HG03039 (cell line): Measurements from ENCODE around the gene TTLL12.
"Not testable (repeated sequence)": the region's sequence is repeated elsewhere in the genome, so short reads cannot be mapped to it uniquely, and the experiment has no call there.

Source experiments
- ATAC-seq: cut with Tn5 transposase; IDR thresholded peaks from one replicate; pipeline ENCODE4 v1.9.1; 2021; ENCODE audit warnings: mild to moderate bottlenecking, moderate library complexity; ENCODE audit not compliant: unreplicated experiment

The TTLL12 gene

GRCh38 chr22:43157874-43158546 is 28.9 kb downstream of the TTLL12 start:
- no peak for ATAC-seq

GRCh38 chr22:43156413-43156812 is 30.5 kb downstream of the TTLL12 start:
- ATAC-seq: no peak

DNA sequence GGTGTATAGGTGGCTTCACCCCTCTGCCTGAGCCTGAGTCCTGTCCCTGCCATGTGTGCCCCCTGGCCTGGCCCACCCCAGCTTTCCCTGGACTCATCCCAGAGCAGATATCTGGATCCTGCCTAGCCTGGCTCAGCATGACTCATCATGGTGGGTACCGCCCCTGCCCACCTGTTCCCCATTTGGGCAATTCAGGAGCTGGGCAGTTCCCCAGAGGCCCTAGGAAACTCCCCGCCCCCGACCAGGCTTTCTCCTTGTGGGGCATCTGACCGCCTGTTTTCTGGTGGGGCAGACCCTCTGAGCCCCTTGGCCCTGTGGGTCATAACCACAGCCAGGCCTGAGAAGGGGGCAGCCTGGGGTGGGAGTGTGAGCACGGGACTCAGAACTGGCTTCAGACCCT is 31.1 kb downstream of the TTLL12 start:
- no peak for ATAC-seq

DNA sequence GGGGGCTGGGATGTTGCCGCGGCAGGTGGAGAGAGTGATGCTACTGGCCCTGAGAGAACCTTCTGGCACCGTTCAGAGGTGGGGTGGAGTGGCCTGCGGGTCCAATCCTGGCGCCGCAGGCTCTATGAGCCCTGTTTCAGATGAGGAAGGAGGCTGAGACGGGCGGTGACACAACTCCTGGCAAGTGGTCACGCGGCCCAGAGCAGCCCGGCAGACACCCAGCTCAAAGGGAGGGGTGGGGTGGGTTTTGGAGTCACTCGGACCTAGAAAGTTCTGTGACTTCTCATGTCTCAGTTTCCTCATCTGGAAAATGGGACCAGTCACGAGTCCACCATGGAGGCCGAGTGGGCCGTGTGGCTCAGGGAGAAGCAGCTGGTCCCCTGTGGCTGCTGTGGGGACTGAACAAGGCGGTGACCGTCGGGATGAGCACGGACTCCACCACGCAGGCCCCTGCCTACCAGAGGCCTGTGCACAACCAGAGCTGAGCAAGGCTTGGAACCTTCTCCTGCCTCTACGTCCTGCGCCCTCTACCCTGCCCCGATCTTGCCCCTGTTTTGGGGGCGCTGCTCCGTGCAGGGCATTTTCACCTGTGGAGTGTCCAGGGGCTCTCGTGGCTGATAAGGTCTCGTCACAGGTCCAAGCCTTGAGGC is 31.9 kb downstream of the TTLL12 start:
- ATAC-seq: no peak

GRCh38 chr22:43153899-43154298 is 33.0 kb downstream of the TTLL12 start:
- ATAC-seq: no peak

GRCh38 chr22:43152357-43153071 is 34.4 kb downstream of the TTLL12 start:
- ATAC-seq: no peak

DNA sequence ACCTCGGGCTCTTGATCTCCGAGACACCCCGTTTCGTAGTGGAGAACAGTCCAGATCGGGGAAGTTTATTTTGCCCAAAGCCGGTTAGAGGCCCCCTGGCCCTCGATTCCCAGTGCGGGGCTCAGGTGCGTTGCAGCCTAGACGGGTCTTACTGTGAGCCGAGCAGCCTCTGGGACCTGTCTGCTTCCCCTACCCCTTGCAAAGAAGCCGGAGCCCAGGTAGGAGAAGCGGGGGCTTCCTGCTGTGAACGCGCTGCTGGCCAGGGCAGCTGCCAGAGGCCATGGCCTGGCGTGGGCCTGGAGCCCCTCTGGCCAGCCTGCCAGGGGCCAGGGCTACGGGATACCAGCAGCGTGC is 35.0 kb downstream of the TTLL12 start:
- no peak for ATAC-seq

DNA sequence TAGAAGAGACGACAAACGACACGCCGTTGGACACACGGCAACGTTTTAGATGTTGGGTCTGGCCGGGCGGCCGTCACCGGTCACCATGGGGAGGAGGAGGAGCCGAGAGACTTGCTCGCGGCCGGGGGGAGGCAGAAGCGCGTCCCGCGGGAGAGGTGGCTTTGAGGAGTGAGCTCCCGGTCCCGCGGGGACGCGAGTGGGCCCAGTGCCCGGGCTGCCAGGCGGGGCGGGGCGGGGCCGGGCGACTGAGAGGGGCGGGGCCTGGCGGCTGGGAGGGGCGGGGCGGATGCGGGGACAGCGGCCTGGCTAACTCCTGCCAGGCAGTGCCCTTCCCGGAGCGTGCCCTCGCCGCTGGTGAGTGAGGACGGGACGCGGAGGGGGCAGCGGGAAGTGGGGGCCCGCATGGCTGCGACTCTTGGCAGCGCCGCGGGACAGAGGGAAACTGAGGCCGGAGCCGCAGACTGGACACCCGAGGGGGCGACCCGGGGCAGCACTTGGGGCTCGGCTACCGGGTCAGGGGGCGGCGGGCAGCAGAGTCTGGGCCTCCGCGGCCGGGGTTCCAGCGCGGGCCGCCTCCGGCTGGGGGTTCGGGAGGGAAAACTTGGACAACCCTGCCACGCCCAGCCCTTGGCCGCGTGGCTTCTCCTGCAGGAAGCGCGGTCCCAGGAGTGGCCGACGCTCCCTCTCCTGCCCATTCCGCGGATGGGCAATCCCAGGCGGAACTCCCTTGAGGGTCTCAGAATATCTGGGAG is 35.5 kb downstream of the TTLL12 start, which contains the start of gene TSPO:
Gene TSPO, plus strand, starts transcription at position 309 of the 752 bp plus-strand sequence. CDS start 7,680 bp downstream, outside the sequence.
- ATAC-seq: no peak

GRCh38 chr22:43150731-43151206 is 36.2 kb downstream of the TTLL12 start:
- no peak for ATAC-seq

GRCh38 chr22:43148581-43148980 is 38.4 kb downstream of the TTLL12 start:
- ATAC-seq: no peak

GRCh38 chr22:43147821-43148220 is 39.1 kb downstream of the TTLL12 start:
- ATAC-seq: no peak

DNA sequence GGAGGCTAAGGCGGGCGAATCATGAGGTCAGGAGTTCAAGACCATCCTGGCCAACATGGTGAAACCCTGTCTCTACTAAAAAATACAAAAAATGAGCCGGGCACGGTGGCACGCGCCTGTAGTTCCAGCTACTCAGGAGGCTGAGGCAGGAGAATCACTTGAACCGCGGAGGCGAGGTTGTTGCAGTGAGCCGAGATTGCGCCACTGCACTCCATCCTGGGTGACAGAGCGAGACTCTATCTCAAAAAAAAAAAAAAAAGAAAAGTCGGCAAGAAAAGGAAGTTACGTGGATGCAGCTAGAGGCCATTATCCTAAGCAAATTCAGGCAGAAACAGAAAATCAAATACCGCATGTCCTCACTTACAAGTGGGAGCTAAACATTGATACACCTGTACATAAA is 40.6 kb downstream of the TTLL12 start:
- ATAC-seq: not testable (repeated sequence)

GRCh38 chr22:43145371-43145770 is 41.6 kb downstream of the TTLL12 start:
- not testable (repeated sequence) for ATAC-seq

DNA sequence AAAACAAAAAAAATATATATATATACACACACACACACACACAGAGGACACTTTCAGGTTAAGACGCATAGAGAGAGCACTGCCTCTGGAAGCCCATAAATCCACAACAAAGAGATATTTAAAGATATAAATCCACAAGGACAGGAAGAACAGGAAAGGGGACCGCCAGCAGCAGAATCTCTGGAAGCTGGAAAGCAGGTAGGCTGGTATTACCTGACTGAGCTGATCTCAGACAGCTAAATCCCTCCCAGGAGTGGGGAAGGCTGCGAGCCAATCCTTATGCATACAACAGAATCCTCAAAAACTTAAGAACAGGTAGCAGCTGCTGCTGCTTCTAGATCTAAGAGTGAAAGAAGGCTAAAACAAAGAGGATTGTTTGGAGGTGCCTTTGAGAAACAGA is 42.0 kb downstream of the TTLL12 start:
- no peak for ATAC-seq

GRCh38 chr22:43142880-43143562 is 43.9 kb downstream of the TTLL12 start, which contains the start of gene MCAT:
TSS of gene MCAT (minus strand) at chr22:43143398. CDS start at chr22:43143348, 50 bp downstream.
- peak; percentile 70 for ATAC-seq

DNA sequence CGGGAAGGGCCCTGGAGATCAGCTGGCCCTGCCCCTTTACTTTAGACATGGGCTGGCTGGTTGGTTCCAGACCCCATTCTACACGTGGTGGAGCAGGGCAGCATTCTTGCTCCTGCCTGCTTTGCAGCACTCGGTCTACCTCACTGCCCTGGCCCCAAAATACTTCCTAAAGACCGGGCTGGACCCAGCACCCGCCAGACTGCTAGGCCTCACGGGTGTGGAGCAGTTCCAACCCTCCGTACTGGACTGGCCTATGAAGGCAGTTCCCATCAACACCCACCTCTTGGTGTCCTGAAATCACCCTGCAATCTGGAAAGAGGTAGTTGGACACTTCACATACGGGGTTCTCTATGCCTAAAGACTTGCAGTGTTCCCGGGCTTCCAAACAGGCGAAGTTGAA is 50.1 kb downstream of the TTLL12 start:
- no peak for ATAC-seq

GRCh38 chr22:43136255-43136654 is 50.7 kb downstream of the TTLL12 start:
- ATAC-seq: no peak

GRCh38 chr22:43135565-43135964 is 51.4 kb downstream of the TTLL12 start:
- ATAC-seq: no peak

- no peak for ATAC-seq
Observed at GRCh38 chr22:43134553-43134952, 52.4 kb downstream of the TTLL12 start.

DNA sequence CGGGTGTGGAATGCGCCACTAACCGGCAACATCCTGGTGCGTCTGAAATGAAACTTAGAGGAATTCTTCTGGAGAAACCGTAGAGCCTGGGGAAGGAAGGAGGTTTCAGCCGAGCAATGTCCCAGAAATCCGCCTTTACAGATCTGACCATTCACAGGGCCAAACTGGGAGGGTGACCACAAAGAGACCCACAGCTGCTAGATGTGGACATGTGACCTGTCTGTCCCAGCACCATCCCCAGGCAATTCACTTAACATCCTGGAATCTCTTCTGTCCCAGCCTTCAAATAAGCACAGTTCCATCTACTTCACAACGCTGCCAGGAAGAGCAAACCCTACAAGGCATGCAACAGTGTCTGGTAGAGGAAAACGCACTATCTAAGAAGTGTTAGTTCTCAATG is 53.5 kb downstream of the TTLL12 start:
- ATAC-seq: no peak
